GM19043 (cell line): ENCODE data around the gene TCERG1L.

Source experiments
- ATAC-seq: cut with Tn5 transposase; IDR thresholded peaks from one replicate; pipeline ENCODE4 v1.9.1; 2021; ENCODE audit warnings: low read depth; ENCODE audit not compliant: unreplicated experiment

TCERG1L gene

GRCh38 chr10:131078131-131078881 is 233.2 kb downstream of the TCERG1L start:
- ATAC-seq = no peak

- ATAC-seq = no peak
Measured at GRCh38 chr10:131077724-131078123, 233.8 kb downstream of the TCERG1L start.

GRCh38 chr10:131077031-131077430 is 234.5 kb downstream of the TCERG1L start:
- no peak for ATAC-seq

GRCh38 chr10:131076356-131076755 is 235.2 kb downstream of the TCERG1L start:
- ATAC-seq = no peak

GRCh38 chr10:131075218-131075770 is 236.2 kb downstream of the TCERG1L start:
- ATAC-seq = no peak

GRCh38 chr10:131074682-131075081 is 236.8 kb downstream of the TCERG1L start:
- ATAC-seq = no peak

- ATAC-seq = no peak
Measured at GRCh38 chr10:131073469-131074035, 238.0 kb downstream of the TCERG1L start.

GRCh38 chr10:131072651-131073468 is 238.7 kb downstream of the TCERG1L start:
- ATAC-seq = no peak

- ATAC-seq = no peak
Measured at GRCh38 chr10:131071721-131072120, 239.8 kb downstream of the TCERG1L start.

- no peak for ATAC-seq
Measured at GRCh38 chr10:131070856-131071255, 240.7 kb downstream of the TCERG1L start.

- no peak for ATAC-seq
Measured at GRCh38 chr10:131068760-131069159, 242.8 kb downstream of the TCERG1L start.

GRCh38 chr10:131068311-131068710 is 243.2 kb downstream of the TCERG1L start:
- ATAC-seq = no peak

GRCh38 chr10:131067690-131068089 is 243.8 kb downstream of the TCERG1L start:
- ATAC-seq = no peak

- ATAC-seq = no peak
Measured at GRCh38 chr10:131065673-131066305, 245.7 kb downstream of the TCERG1L start.

- no peak for ATAC-seq
Measured at GRCh38 chr10:131063311-131063710, 248.2 kb downstream of the TCERG1L start.

GRCh38 chr10:131062621-131063260 is 248.8 kb downstream of the TCERG1L start:
- no peak for ATAC-seq

- ATAC-seq = no peak
Measured at GRCh38 chr10:131061216-131061615, 250.3 kb downstream of the TCERG1L start.

- ATAC-seq = no peak
Measured at GRCh38 chr10:131059881-131060280, 251.6 kb downstream of the TCERG1L start.

GRCh38 chr10:131058799-131059198 is 252.7 kb downstream of the TCERG1L start:
- ATAC-seq = no peak

- no peak for ATAC-seq
Measured at GRCh38 chr10:131056781-131057180, 254.7 kb downstream of the TCERG1L start.
